Measurements from ENCODE around the gene SLIT1. TPM values are rescaled to one million over a fixed set of nuclear protein-coding genes. Genes with fewer than 3 reads are reported as not detected.

Gene SLIT1
- total RNA-seq, 4 donors from 2014 or later: under 0.01 to 0.78 (median 0.15) TPM

GRCh38 chr10:97090644-97091043, 95.1 kb downstream of the SLIT1 start:
- TF ChIP-seq POLR2A (IDR thresholded peaks at IDR 0.05): no peak
- no peak for TF ChIP-seq CTCF (IDR thresholded peaks at IDR 0.05)
- no peak overlapping the region for H3K27ac ChIP-seq
- DNase-seq: no peak
- 76 to 79% methylated on average over 8 of the region's 9 CpGs for WGBS, 2 donors
- intact Hi-C loops (cut with DNase I): no loop called here
- H3K4me1 ChIP-seq: peaks cover 0 to under 1% of the 10 kb centered on the region in 2 donors
- no peaks in the 10 kb centered on the region for H3K36me3 ChIP-seq
- no peaks in the 10 kb centered on the region for H3K9me3 ChIP-seq
- H3K4me3 ChIP-seq (replicated peaks in 1 of 3): no peak overlapping the region
- no peaks in the 10 kb centered on the region for H3K27me3 ChIP-seq

GRCh38 chr10:97090035-97090434, 95.7 kb downstream of the SLIT1 start:
- no peak for TF ChIP-seq POLR2A (IDR thresholded peaks at IDR 0.05)
- TF ChIP-seq CTCF (IDR thresholded peaks at IDR 0.05): no peak
- intact Hi-C loops (cut with DNase I): no loop called here
- Histone ChIP-seq H3K27ac (no peak overlapping the region), H3K4me3 (replicated peaks in 1 of 3) (no peak overlapping the region), H3K4me1 (no peaks in the 10 kb centered on the region), H3K27me3 (no peaks in the 10 kb centered on the region), H3K36me3 (no peaks in the 10 kb centered on the region), H3K9me3 (no peaks in the 10 kb centered on the region)
- DNase-seq: no peak
- WGBS, 2 donors: 66 to 67% methylated on average over 10 of the region's 10 CpGs

GRCh38 chr10:97089209-97089870, 96.4 kb downstream of the SLIT1 start:
- no peak for TF ChIP-seq POLR2A (IDR thresholded peaks at IDR 0.05)
- no peak for TF ChIP-seq CTCF (IDR thresholded peaks at IDR 0.05)
- 52 to 54% methylated on average over 15 of the region's 15 CpGs for WGBS, 2 donors
- intact Hi-C loops (cut with DNase I): no loop called here
- Histone ChIP-seq H3K27me3 (no peaks in the 10 kb centered on the region), H3K9me3 (no peaks in the 10 kb centered on the region), H3K27ac (no peak overlapping the region), H3K4me1 (no peaks in the 10 kb centered on the region), H3K36me3 (no peaks in the 10 kb centered on the region), H3K4me3 (replicated peaks in 1 of 3) (no peak overlapping the region)
- no peak for DNase-seq

- Histone ChIP-seq H3K27ac (no peak overlapping the region), H3K36me3 (no peaks in the 10 kb centered on the region), H3K4me1 (no peaks in the 10 kb centered on the region), H3K9me3 (no peaks in the 10 kb centered on the region), H3K27me3 (no peaks in the 10 kb centered on the region), H3K4me3 (replicated peaks in 1 of 3) (no peak overlapping the region)
- intact Hi-C loops (cut with DNase I): no loop called here
- WGBS, 2 donors: 56 to 62% methylated on average over 8 to 9 of the region's 9 CpGs
- no peak for DNase-seq
- TF ChIP-seq POLR2A (IDR thresholded peaks at IDR 0.05) (no peak), CTCF (IDR thresholded peaks at IDR 0.05) (no peak)
Measured at GRCh38 chr10:97087296-97087695, 98.5 kb downstream of the SLIT1 start.

- intact Hi-C loops (cut with DNase I): no loop called here
- TF ChIP-seq CTCF (IDR thresholded peaks at IDR 0.05): no peak
- TF ChIP-seq POLR2A (IDR thresholded peaks at IDR 0.05): no peak
- WGBS, 2 donors: 91 to 100% methylated on average over 1 of the region's 1 CpG
- no peaks in the 10 kb centered on the region for H3K4me1 ChIP-seq
- no peak for DNase-seq
- no peaks in the 10 kb centered on the region for H3K9me3 ChIP-seq
- H3K27ac ChIP-seq: no peak overlapping the region
- H3K27me3 ChIP-seq: no peaks in the 10 kb centered on the region
- no peak overlapping the region for H3K4me3 ChIP-seq (replicated peaks in 1 of 3)
- no peaks in the 10 kb centered on the region for H3K36me3 ChIP-seq
Measured at GRCh38 chr10:97086530-97086929, 99.2 kb downstream of the SLIT1 start.

Measured in thyroid gland (tissue), 4 donors.